AG09309 (cell line): Measurements from ENCODE around the gene TLX1.

Experiments
- DNase-seq: peaks from one replicate; pipeline ENCODE4 v3.0.0-alpha.2; 2010; ENCODE audit warnings: low read depth
- H3K4me3 ChIP-seq: 2 replicates; pipeline ENCODE4 v1.5.1; 2011; ENCODE audit warnings: mild to moderate bottlenecking, low read depth, low read length, moderate library complexity; ENCODE audit not compliant: control insufficient read depth
- CTCF ChIP-seq: IDR thresholded peaks from 2 replicates; pipeline ENCODE4 v1.5.1; 2011; ENCODE audit warnings: mild to moderate bottlenecking, low read depth, low read length, inconsistent platforms; ENCODE audit not compliant: insufficient read depth, control insufficient read depth; ENCODE audit errors: missing control alignments

The TLX1 gene

GRCh38 chr10:101091546-101092290 lies 39.4 kb upstream of the TLX1 start:
- no peak for DNase-seq
- H3K4me3 ChIP-seq: no peak overlapping the region
- no peak for TF ChIP-seq CTCF

- TF ChIP-seq CTCF: no peak
- no peak overlapping the region for H3K4me3 ChIP-seq
- DNase-seq: no peak
Observed at GRCh38 chr10:101092881-101093354, 38.2 kb upstream of the TLX1 start.

- DNase-seq: no peak
- TF ChIP-seq CTCF: no peak
- H3K4me3 ChIP-seq: no peak overlapping the region
Observed at GRCh38 chr10:101094121-101094879, 36.8 kb upstream of the TLX1 start.

- no peak for DNase-seq
- no peak for TF ChIP-seq CTCF
- no peak overlapping the region for H3K4me3 ChIP-seq
Observed at GRCh38 chr10:101095004-101095403, 36.1 kb upstream of the TLX1 start.

- no peak overlapping the region for H3K4me3 ChIP-seq
- TF ChIP-seq CTCF: peak; percentile 94
Observed at GRCh38 chr10:101095550-101096213, 35.4 kb upstream of the TLX1 start.

GRCh38 chr10:101096378-101096777 lies 34.7 kb upstream of the TLX1 start:
- H3K4me3 ChIP-seq: no peak overlapping the region
- TF ChIP-seq CTCF: no peak
- DNase-seq: no peak

More at GRCh38 chr10:101095550-101096213, 35.4 kb upstream of the TLX1 start:
- DNase-seq: no peak
